Femur (tissue), 1 donor: Measurements from ENCODE around the gene ADRA2C.

Experiments
- DNase-seq: peaks from one replicate; pipeline ENCODE4 v3.0.0-alpha.2; 2017

ADRA2C gene

DNA sequence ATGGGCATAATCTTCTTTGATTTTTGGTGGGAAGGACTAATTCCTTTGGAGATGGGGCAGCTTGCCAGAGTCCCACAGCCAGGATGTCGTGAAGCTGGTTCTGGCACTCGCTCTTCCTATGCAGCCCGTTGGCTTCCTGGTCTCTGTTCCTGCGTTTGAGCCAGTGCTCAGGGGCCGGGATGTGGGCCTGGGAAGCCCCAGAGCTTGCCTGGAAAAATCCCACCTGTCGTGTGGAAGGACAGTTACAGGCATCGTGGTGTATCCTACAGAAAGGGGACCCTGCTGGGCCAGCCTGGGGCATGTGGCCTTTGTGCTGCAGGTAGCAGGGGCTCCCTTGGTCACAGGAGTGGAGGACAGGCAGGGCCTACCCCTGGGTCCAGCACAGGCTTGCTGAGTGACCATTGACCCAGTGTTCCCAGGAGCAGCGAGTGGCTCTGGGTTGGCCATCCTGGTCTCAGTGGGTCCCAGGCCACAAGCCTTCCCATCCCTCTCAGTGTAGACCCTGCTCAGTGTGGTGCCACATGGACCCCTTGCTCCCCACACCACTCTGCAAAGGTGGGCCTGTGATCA, 50.2 kb downstream of the ADRA2C start:
- no peak for DNase-seq

DNA sequence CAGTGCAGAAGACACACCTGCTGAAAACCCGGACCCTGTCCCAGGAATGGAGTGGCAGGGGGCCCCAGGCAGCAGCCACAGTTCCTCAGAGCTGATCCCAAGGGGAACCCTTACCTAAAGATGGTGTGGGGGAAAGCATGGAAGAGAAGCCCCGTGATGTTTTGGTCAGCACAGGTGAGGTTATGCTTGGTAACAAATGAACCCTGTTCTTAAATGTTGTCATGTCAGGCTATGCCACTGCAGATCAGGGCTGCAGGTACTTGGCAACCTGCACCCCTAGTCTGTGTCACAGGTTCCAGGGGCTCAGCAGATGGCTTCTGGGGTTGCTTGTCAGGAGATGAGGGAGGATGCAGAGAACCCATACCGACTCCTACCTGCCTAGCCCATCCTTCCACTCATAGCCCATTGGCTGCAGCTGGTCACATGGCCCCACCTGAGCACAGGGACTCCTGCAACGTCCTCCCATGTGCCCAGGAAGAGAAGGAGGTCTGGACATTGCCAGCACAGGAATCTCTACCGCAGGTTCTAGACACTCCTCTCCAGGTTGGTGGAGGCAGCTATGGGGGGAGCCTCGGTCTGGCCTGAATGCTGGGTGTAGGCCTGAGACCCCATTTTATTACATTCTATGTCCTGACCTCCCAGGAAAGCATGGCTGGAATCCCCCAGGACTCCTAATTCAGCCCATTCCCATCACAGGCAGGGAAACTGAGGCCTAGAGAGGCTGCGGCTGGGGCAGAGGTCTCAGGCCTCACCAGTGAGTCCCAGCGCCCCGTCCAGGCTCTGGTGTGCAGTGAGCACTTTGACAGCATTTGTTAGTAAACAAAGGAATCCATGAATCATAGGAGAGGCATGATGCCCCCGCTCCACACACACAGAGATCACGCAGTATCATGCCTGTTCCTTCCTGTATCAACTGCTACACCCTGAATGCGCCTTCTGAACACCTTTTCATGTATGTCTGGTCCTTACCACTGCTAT, 51.1 kb downstream of the ADRA2C start:
- no peak for DNase-seq
